Endothelial cell of umbilical vein (primary cell): ENCODE data around the gene THBD. TPM values are rescaled to one million over a fixed set of nuclear protein-coding genes. Genes with fewer than 3 reads are reported as not detected.

Experiments
- BruUV-seq: library from RNA; stranded (reverse); fragments of 400-500 nt; replicated peaks from 2 replicates; lab custom pipeline; 2021; lab: Mats Ljungman, UMichigan
- CTCF ChIA-PET: fragments of 300-600, 350-600 bp; sonication (Branson Sonifier 250); formaldehyde crosslinking; loops from one replicate; lab custom pipeline; 2021; ENCODE audit warnings: antibody characterized with exemption, inconsistent platforms; lab: Charles Lee
- POLR2A ChIA-PET: fragments of 300-600, 350-600 bp; sonication (Branson Sonifier 250); formaldehyde crosslinking; loops from one replicate; lab custom pipeline; 2021; ENCODE audit warnings: antibody characterized with exemption, inconsistent platforms; lab: Charles Lee
- DNase-seq: peaks from one replicate; pipeline ENCODE4 v3.0.0-alpha.2; 2011; ENCODE audit warnings: low read depth, low spot score
- FAIRE-seq: peaks from 2 replicates; lab custom pipeline; 2011; peaks lifted over from hg19 to GRCh38; lab: Jason Lieb, UNC
- H2AFZ ChIP-seq: 2 replicates; pipeline ENCODE4 v1.6.0; 2012; ENCODE audit warnings: low read depth, low read length, control low read depth, inconsistent platforms
- H3K27ac ChIP-seq: 2 replicates; pipeline ENCODE4 v1.5.1; 2011; ENCODE audit warnings: low read depth, mild to moderate bottlenecking, control low read depth, low read length, moderate library complexity; ENCODE audit not compliant: insufficient read depth
- H3K27me3 ChIP-seq, 2 experiments: 2 replicates each; pipeline versions ENCODE4 v1.6.0 to v1.6.1; 2011; ENCODE audit warnings: low read length in 2 of 2, mixed read lengths in 1 of 2; ENCODE audit not compliant: control insufficient read depth in 2 of 2, insufficient read depth in 2 of 2
- H3K36me3 ChIP-seq, 2 experiments: 2 replicates in 1 of 2; 3 replicates in 1 of 2; pipeline ENCODE4 v1.5.1; 2011; ENCODE audit warnings: low read length in 2 of 2, mild to moderate bottlenecking in 1 of 2, moderate library complexity in 1 of 2; ENCODE audit not compliant: control insufficient read depth in 2 of 2, insufficient read depth in 2 of 2; ENCODE audit errors: extremely low read depth in 1 of 2
- H3K4me1 ChIP-seq: 3 replicates; pipeline ENCODE4 v1.5.1; 2011; ENCODE audit warnings: mild to moderate bottlenecking, low read length; ENCODE audit not compliant: control insufficient read depth, insufficient read depth; ENCODE audit errors: extremely low read depth
- H3K4me2 ChIP-seq: 2 replicates; pipeline ENCODE4 v1.6.1; 2011; ENCODE audit warnings: low read length, control low read depth, mixed read lengths; ENCODE audit not compliant: insufficient read depth
- H3K4me3 ChIP-seq, 3 experiments: fragments of 200-600 bp in 1 of 3; sonication (generic), shearing (Covaris generic) in 1 of 3; replicated peaks in 1 of 3; 2 replicates each; pipeline ENCODE4 v1.5.1; 2011 to 2016; ENCODE audit warnings: control low read depth in 3 of 3, low read length in 3 of 3, mild to moderate bottlenecking in 2 of 3, inconsistent platforms in 1 of 3, low read depth in 1 of 3, moderate library complexity in 1 of 3; ENCODE audit not compliant: insufficient read depth in 1 of 3
- H3K79me2 ChIP-seq: 2 replicates; pipeline ENCODE4 v1.6.0; 2012; ENCODE audit warnings: low read length, inconsistent platforms; ENCODE audit not compliant: control insufficient read depth, insufficient read depth
- H3K9ac ChIP-seq: replicated peaks from 2 replicates; pipeline ENCODE3; 2011; ENCODE audit warnings: low read length, control low read depth; ENCODE audit not compliant: insufficient read depth; ENCODE audit errors: extremely low read depth
- H3K9me1 ChIP-seq: replicated peaks from 3 replicates; pipeline ENCODE4 v1.6.0; 2011; ENCODE audit warnings: mild to moderate bottlenecking, low read length; ENCODE audit not compliant: control insufficient read depth, insufficient read depth; ENCODE audit errors: extremely low read depth
- H3K9me3 ChIP-seq: replicated peaks from 2 replicates; pipeline ENCODE4 v1.5.1; 2012; ENCODE audit warnings: low read length, inconsistent platforms; ENCODE audit not compliant: control insufficient read depth, insufficient read depth
- H4K20me1 ChIP-seq: replicated peaks from 2 replicates; pipeline ENCODE3; 2011; ENCODE audit warnings: mild to moderate bottlenecking, low read length; ENCODE audit not compliant: control insufficient read depth, insufficient read depth; ENCODE audit errors: extremely low read depth
- CTCF ChIP-seq, 2 donors: IDR thresholded peaks; 1 replicate in 1 of 2; 2 replicates in 1 of 2; pipeline ENCODE4 v1.5.1; 2011; ENCODE audit warnings: low read length in 2 of 2, mild to moderate bottlenecking in 2 of 2, moderate library complexity in 2 of 2, control low read depth in 1 of 2, inconsistent platforms in 1 of 2, low read depth in 1 of 2; ENCODE audit not compliant: insufficient read depth in 1 of 2; ENCODE audit errors: extremely low read depth in 1 of 2
- EZH2 ChIP-seq: IDR thresholded peaks from 2 replicates; pipeline ENCODE4 v1.6.1; 2012; ENCODE audit warnings: borderline replicate concordance, low read depth, mild to moderate bottlenecking, moderate library complexity, low read length, inconsistent platforms; ENCODE audit not compliant: severe bottlenecking
- FOS ChIP-seq: IDR thresholded peaks from 2 replicates; pipeline ENCODE4 v1.6.1; 2011; ENCODE audit warnings: mild to moderate bottlenecking, low read length, moderate library complexity, borderline replicate concordance; ENCODE audit not compliant: insufficient read depth
- GATA2 ChIP-seq: IDR thresholded peaks from 2 replicates; pipeline ENCODE4 v1.7.0; 2011; ENCODE audit warnings: low read depth, mild to moderate bottlenecking, moderate library complexity, mixed read lengths, low read length; ENCODE audit not compliant: insufficient read length, insufficient read depth
- JUN ChIP-seq: IDR thresholded peaks from 2 replicates; pipeline ENCODE4 v1.6.1; 2011; ENCODE audit warnings: borderline replicate concordance, low read depth; ENCODE audit not compliant: insufficient read length, insufficient read depth
- MYC ChIP-seq: IDR thresholded peaks from one replicate; pipeline ENCODE4 v1.6.1; 2011; ENCODE audit warnings: mild to moderate bottlenecking, low read depth, low read length
- POLR2A ChIP-seq: IDR thresholded peaks from 2 replicates; pipeline ENCODE4 v1.6.1; 2012; ENCODE audit warnings: low read depth, mild to moderate bottlenecking, control low read depth, low read length
- POLR2AphosphoS5 ChIP-seq: IDR thresholded peaks from 2 replicates; pipeline ENCODE4 v1.6.1; 2012; ENCODE audit warnings: low read depth, mild to moderate bottlenecking, control low read depth, low read length, moderate library complexity; ENCODE audit not compliant: insufficient read depth
- dilution Hi-C: fragments of 300-500 bp; cut with MboI; formaldehyde crosslinking; loops from one replicate; pipeline ENCODE4 v1.15.0; 2019; ENCODE audit warnings: low sequenced_read_pairs; ENCODE audit not compliant: extremely low pct_ligation_motif_present
- intact Hi-C: fragments of 100-400 bp; cut with micrococcal nuclease; formaldehyde crosslinking; loops from one replicate; pipeline ENCODE4 v1.10.0; 2022
- polyA plus RNA-seq, 4 experiments: library from polyadenylated mRNA; depleted of rRNA in 3 of 4; stranded (reverse) in 3 of 4; unstranded in 1 of 4; fragments of >200 nt; gene quantifications; 2 replicates each; pipeline versions ENCODE4 v1.2.1 to v1.2.3, GENCODE V29; 2011 to 2012; ENCODE audit warnings: missing spikeins in 1 of 4
- total RNA-seq: library from RNA; stranded (reverse); gene quantifications from 2 replicates; pipeline ENCODE4 v1.2.3, GENCODE V29; 2021
- TF ChIP-seq, protein P1 (sequence below): IDR thresholded peaks from 2 replicates; pipeline ENCODE4 v1.6.1; 2011; ENCODE audit not compliant: insufficient read depth, insufficient read length

THBD gene
- total and polyA plus RNA-seq, 2 donors (not counting 3 experiments of a cell fraction or from before 2014, with no cell fraction given), result 17.1 to 28.0 TPM

DNA sequence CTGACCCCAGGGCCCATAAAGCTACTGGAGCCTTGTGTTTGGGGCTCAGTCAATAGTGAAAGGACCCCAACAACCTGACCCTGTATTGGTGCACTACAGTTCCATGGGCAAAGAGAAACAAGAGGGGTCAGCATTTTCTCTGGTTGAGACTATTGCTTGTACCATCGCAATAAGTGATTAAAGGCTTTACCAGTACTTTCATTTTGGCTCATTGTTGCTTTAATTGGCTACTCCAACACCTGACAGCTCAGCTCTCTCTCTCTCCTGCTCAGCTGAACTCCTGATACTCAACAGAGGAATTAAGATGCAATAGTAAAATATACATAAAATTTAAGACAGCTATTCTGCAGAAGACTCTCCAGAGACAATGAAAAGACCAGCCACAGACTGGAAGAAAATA lies 18.8 kb upstream of the THBD start:
- Histone ChIP-seq H3K36me3 (no peaks in the 10 kb centered on the region), H3K9ac (no peak overlapping the region), H3K79me2 (no peaks in the 10 kb centered on the region), H3K9me3 (no peaks in the 10 kb centered on the region), H3K27me3 (no peaks in the 10 kb centered on the region), H3K4me2 (no peak overlapping the region), H3K9me1 (no peaks in the 10 kb centered on the region), H4K20me1 (no peaks in the 10 kb centered on the region), H2AFZ (no peak overlapping the region), H3K4me3 (no peak overlapping the region), H3K4me1 (peaks cover 15% of the 10 kb centered on the region), H3K27ac (no peak overlapping the region)
- no peak for DNase-seq
- dilution Hi-C loops, result no loop called here
- no TSS peak for BruUV-seq
- ChIA-PET CTCF (interaction anchor here (1.1 kb wide), 1 partner anchor 17 kb away, joined by 3 read pairs; no protein-coding TSS in a partner anchor), POLR2A (no interaction called here)
- intact Hi-C loops, result no loop called here
- TF ChIP-seq POLR2AphosphoS5, result no peak
- TF ChIP-seq, protein P1, sequence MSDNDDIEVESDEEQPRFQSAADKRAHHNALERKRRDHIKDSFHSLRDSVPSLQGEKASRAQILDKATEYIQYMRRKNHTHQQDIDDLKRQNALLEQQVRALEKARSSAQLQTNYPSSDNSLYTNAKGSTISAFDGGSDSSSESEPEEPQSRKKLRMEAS, result no peak
- no peak for TF ChIP-seq MYC
- TF ChIP-seq POLR2A, result no peak
- TF ChIP-seq JUN, result no peak
- TF ChIP-seq FOS, result no peak
- TF ChIP-seq EZH2, result no peak
- TF ChIP-seq GATA2, result no peak
- TF ChIP-seq CTCF (IDR thresholded peaks at IDR 0.05; ENCODE audit: extremely low read depth in 1 of 2, insufficient read depth in 1 of 2, low read depth in 1 of 2, low read length in 2 of 2), result no peak
- no peak for FAIRE-seq
